GM12875 (cell line): ENCODE results near the gene KRT20.

Experiments
- H3K4me3 ChIP-seq: one replicate; pipeline ENCODE4 v1.5.1; 2011; ENCODE audit warnings: low read depth, low read length, control low read depth
- TF ChIP-seq, protein P1 (sequence below): IDR thresholded peaks from 2 replicates; pipeline ENCODE4 v1.5.1; 2011; ENCODE audit warnings: low read depth, mild to moderate bottlenecking, control low read depth, inconsistent platforms, low read length, moderate library complexity, borderline replicate concordance; ENCODE audit not compliant: insufficient read depth

KRT20 gene

DNA sequence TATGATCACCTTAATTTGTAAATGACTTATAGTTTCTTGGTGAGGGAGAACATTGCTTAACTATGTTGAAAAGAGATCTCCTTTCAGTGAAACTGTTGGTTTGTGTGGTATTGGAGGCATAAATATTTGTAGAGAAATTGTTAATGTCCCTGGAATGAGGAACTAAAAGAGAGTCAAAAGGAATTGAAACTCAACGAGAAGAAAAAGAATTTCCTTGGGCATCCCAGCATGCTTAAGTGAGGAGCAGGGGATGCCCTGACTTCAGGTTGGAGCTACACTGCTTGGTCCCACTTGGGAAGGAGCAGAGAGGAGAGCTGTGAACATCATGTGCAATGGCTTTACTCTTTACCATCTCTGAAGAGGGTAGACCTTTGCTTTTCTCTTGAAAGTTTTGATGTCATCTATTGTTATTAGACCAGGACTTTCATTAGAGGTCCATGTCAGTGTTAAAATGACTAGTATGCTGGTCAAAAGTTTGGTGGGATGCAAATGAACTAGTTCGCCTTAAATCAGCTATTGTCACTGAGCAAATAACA, 30.7 kb upstream of the KRT20 start:
- TF ChIP-seq, protein P1, sequence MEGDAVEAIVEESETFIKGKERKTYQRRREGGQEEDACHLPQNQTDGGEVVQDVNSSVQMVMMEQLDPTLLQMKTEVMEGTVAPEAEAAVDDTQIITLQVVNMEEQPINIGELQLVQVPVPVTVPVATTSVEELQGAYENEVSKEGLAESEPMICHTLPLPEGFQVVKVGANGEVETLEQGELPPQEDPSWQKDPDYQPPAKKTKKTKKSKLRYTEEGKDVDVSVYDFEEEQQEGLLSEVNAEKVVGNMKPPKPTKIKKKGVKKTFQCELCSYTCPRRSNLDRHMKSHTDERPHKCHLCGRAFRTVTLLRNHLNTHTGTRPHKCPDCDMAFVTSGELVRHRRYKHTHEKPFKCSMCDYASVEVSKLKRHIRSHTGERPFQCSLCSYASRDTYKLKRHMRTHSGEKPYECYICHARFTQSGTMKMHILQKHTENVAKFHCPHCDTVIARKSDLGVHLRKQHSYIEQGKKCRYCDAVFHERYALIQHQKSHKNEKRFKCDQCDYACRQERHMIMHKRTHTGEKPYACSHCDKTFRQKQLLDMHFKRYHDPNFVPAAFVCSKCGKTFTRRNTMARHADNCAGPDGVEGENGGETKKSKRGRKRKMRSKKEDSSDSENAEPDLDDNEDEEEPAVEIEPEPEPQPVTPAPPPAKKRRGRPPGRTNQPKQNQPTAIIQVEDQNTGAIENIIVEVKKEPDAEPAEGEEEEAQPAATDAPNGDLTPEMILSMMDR = no peak
- no peak overlapping the region for H3K4me3 ChIP-seq

DNA sequence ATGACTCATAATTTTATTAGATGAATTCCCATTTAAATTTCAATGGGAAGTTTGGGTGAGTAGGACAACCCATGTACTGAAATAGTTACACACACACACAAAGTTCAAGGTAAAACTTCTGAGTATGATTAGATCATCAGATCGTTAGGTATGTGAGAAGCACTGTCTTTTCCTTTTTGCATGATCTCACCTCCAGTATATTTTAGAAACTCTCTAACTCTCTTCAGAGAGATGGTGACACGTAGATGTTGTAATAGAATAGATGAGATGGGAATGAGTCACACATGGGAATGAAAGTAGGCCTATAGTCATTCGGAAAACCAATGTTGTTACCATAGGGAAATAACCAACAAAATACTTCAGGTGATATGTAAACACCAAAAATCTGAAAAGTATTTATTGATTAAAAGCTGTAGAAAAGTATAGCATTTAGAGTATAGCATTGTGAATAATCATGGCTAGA, 30.2 kb upstream of the KRT20 start:
- H3K4me3 ChIP-seq = no peak overlapping the region
- TF ChIP-seq, protein P1 = no peak

DNA sequence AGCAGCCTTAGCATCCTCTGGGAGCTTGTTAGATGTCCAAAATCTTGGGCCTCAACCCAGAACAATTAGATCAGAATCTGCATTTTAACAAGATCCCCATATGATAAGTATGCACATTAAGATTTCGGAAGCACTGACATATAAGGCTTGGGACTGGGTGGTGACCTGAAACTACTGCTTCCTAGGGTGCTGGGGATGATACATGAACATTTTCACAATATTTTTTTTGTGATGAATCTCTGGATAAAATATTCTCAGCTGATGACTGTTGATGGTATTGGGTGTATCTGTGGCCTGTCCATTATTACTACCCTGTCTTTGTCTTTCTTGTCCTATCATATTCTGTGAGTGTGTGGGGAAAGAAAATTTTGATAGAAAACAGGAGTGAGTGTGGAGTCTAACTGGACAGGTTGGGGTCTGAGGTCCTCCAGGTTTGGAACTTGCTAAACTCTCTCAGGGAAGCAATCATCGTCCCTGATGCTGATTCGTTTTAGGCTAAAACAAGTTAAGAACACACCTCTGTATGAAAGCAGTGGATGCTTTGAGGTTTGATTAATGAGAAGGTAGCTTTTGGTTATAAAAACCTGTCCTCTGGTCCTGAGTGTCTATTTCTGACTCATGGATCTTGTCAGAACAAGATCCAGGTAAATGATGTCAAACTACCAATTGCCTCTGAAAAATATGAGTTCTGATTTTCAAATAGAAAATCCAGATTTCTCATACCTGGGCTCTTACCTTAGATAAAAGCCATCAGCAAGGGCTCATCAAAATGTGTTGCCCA, 29.2 kb upstream of the KRT20 start:
- no peak overlapping the region for H3K4me3 ChIP-seq
- TF ChIP-seq, protein P1 = no peak

DNA sequence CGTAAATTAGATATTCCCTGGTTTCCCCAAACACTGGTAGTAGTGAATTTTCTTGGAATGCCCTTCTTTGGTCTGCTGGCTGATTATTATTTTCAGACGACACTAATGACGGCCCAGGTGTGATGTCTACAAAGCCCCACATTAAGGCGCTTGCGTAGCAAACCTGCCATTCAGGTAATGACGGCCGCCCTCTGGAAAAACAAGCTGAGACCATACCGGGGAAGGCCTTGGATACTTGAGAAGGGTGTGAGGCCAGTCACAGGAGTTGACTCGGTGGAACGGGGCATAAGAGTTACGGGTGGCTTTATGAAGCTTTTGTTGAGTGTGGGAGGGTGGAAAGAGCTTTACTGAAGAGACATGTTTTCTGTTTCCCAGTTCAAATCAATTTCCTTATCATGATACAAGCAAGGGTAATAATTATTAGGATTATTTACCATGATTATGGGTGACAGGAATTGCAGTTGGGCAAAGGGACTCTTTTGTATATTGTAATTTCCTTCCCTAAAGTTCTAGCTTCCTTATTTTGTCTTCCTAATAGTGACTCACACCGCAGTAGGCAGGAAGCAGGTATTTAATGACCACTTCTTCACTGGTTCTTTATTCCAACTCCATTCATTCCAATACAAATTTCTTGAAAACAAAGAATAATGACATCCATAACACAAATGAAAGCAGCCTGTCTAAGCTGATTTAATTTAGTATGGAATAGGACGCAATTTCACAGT, 27.6 kb upstream of the KRT20 start:
- TF ChIP-seq, protein P1 = no peak
- no peak overlapping the region for H3K4me3 ChIP-seq

DNA sequence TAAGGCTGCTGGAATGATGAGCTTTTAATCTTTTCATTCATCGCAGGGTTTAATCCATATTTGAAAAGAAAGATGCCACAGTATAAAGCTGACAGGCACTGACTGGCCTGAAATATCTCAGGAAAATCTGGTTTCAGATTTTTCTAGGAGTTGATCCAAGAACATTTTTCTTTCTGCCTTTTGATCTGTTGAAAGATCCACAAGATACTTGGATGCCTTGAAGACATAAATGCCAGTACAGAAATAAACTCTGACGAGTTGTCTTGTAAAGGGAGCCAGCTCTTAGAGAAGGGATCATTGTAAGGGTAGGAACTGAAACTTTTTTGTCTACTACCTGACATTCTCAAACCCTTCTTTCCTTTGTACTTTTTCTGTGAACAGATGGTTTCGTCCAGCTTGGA, 25.4 kb upstream of the KRT20 start:
- no peak overlapping the region for H3K4me3 ChIP-seq
- TF ChIP-seq, protein P1 = no peak

DNA sequence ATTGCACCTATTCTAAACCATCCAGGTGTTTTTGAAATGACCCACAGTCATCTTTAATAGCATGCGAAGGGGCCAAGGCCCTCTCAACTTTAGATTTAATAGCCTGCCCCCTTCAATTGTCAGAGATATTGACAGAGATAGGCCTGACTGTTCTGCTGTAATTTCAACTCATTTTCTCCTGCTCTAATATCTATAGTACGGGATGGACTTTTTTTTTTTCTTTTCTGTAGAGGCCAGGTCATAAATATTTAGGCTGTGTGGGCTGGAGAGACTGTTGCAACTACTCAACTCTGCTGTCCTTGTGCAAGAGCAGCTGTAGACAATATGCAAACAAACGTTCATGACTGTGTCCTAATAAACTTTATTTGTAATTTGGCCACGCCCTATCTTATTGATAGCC, 24.7 kb upstream of the KRT20 start:
- no peak overlapping the region for H3K4me3 ChIP-seq
- TF ChIP-seq, protein P1 = no peak

DNA sequence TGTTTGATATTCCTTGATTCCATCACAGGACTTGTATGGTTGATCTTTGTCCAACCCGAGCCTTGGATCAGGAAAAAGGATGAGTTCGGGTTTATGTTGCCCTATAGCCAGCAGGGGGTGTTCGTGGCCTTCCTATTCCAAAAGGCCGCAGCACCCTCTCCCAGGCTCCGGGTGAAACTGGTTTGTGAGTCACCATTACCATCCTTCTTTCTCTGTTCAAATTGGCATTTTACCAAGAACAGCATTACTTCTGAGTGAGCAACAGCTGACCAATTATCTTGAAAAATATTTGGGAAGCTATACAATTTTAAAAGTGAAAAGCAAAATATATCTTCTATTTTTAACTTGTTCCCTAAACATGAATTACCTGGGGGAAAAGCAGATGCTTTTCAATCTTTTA, 24.3 kb upstream of the KRT20 start:
- H3K4me3 ChIP-seq = no peak overlapping the region
- TF ChIP-seq, protein P1 = peak; percentile 68; the same call in 1 of the 2 replicates
